Fibroblast of lung (primary cell): ENCODE results near the gene TECPR2. TPM values are rescaled to one million over a fixed set of nuclear protein-coding genes. Genes with fewer than 3 reads are reported as not detected.

Source experiments
- DNase-seq, 2 donors: peaks; one replicate each; pipeline versions ENCODE4 v3.0.0 to v3.0.0-alpha.2; 2010; ENCODE audit warnings: low read depth in 2 of 2
- H2AFZ ChIP-seq: 2 replicates; pipeline ENCODE4 v1.5.1; 2012; ENCODE audit warnings: low read length, control low read depth, inconsistent platforms
- H3K27ac ChIP-seq: 2 replicates; pipeline ENCODE4 v1.5.1; 2011; ENCODE audit warnings: low read length, control low read depth; ENCODE audit not compliant: insufficient read depth
- H3K27me3 ChIP-seq: 2 replicates; pipeline ENCODE4 v1.5.1; 2011; ENCODE audit warnings: mild to moderate bottlenecking, low read length; ENCODE audit not compliant: control insufficient read depth, insufficient read depth
- H3K36me3 ChIP-seq: 2 replicates; pipeline ENCODE4 v1.5.1; 2011; ENCODE audit warnings: low read length; ENCODE audit not compliant: control insufficient read depth, insufficient read depth
- H3K4me1 ChIP-seq: 2 replicates; pipeline ENCODE4 v1.5.1; 2011; ENCODE audit warnings: low read length; ENCODE audit not compliant: control insufficient read depth, insufficient read depth; ENCODE audit errors: extremely low read depth
- H3K4me2 ChIP-seq: 2 replicates; pipeline ENCODE4 v1.5.1; 2011; ENCODE audit warnings: low read length, control low read depth; ENCODE audit not compliant: insufficient read depth; ENCODE audit errors: extremely low read depth
- H3K4me3 ChIP-seq, 4 experiments: fragments of 200-600 bp in 1 of 4; sonication (generic) in 1 of 4; replicated peaks in 1 of 4; 2 replicates each; pipeline ENCODE4 v1.5.1; 2011 to 2016; ENCODE audit warnings: low read length in 4 of 4, low read depth in 3 of 4, mild to moderate bottlenecking in 3 of 4, control low read depth in 2 of 4, inconsistent platforms in 1 of 4, mixed read lengths in 1 of 4; ENCODE audit not compliant: insufficient read depth in 1 of 4; ENCODE audit errors: control extremely low read depth in 1 of 4
- H3K79me2 ChIP-seq: 2 replicates; pipeline ENCODE4 v1.5.1; 2012; ENCODE audit warnings: mild to moderate bottlenecking, low read length, inconsistent platforms; ENCODE audit not compliant: control insufficient read depth, insufficient read depth
- H3K9ac ChIP-seq: 2 replicates; pipeline ENCODE4 v1.5.1; 2011; ENCODE audit warnings: mild to moderate bottlenecking, low read length, control low read depth; ENCODE audit not compliant: insufficient read depth
- H3K9me3 ChIP-seq: 2 replicates; pipeline ENCODE4 v1.5.1; 2012; ENCODE audit warnings: low read depth, low read length; ENCODE audit not compliant: control insufficient read depth, insufficient read depth
- H4K20me1 ChIP-seq: 2 replicates; pipeline ENCODE4 v1.5.1; 2011; ENCODE audit warnings: low read length; ENCODE audit not compliant: control insufficient read depth, insufficient read depth; ENCODE audit errors: extremely low read depth
- CTCF ChIP-seq, 2 donors: IDR thresholded peaks in 1 of 2; conservative IDR thresholded peaks in 1 of 2; 1 replicate in 1 of 2; 2 replicates in 1 of 2; pipeline ENCODE4 v1.5.1; 2011 to 2012; ENCODE audit warnings: low read length in 2 of 2, control low read depth in 1 of 2, inconsistent platforms in 1 of 2, low read depth in 1 of 2, mild to moderate bottlenecking in 1 of 2
- EZH2 ChIP-seq: IDR thresholded peaks from 2 replicates; pipeline ENCODE4 v1.5.1; 2012; ENCODE audit warnings: low read length, control low read depth, mild to moderate bottlenecking; ENCODE audit errors: missing control alignments
- polyA plus RNA-seq, 2 donors: library from polyadenylated mRNA; depleted of rRNA in 1 of 2; stranded (reverse) in 1 of 2; unstranded in 1 of 2; fragments of >200 nt; gene quantifications; 2 replicates each; pipeline ENCODE4 v1.2.1, GENCODE V29; 2011 to 2012; ENCODE audit warnings: missing spikeins in 1 of 2
- total RNA-seq: library from RNA; depleted of rRNA; stranded (reverse); fragments of >200 nt; gene quantifications from 2 replicates; pipeline ENCODE4 v1.2.1, GENCODE V29; 2014

The TECPR2 gene
- total and polyA plus RNA-seq, 2 donors (not counting 1 experiment from before 2014, with no cell fraction given), result 9.2 to 17.8 TPM

DNA sequence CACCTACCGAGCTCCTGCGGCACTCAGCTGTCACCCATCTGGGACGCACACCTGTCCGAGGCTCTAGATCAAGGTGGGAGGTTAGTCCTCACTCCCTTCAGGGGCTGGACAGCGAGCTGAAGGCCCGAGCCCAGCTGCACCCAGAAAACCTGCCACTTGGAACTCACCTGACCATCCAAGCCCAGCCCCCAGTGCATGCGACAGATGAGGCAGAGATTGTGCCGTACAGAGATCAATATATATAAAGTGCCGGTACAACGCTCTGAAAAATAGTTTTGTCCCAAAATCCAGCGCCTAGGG lies 143.8 kb downstream of the TECPR2 start:
- Histone ChIP-seq H3K27ac (no peak overlapping the region), H3K36me3 (peaks cover 12% of the 10 kb centered on the region), H3K4me1 (peaks cover 4% of the 10 kb centered on the region), H3K4me2 (no peak overlapping the region), H3K4me3 (no peak overlapping the region), H3K27me3 (no peaks in the 10 kb centered on the region), H4K20me1 (no peaks in the 10 kb centered on the region), H3K79me2 (no peaks in the 10 kb centered on the region), H3K9me3 (no peaks in the 10 kb centered on the region), H3K9ac (no peak overlapping the region), H2AFZ (no peak overlapping the region)
- DNase-seq, result no peak
- TF ChIP-seq EZH2 (no peak), CTCF (conservative IDR thresholded peaks at IDR 0.05 in 1 of 2, IDR thresholded peaks at IDR 0.05 in 1 of 2; ENCODE audit: low read depth in 1 of 2, low read length in 2 of 2) (no peak)

DNA sequence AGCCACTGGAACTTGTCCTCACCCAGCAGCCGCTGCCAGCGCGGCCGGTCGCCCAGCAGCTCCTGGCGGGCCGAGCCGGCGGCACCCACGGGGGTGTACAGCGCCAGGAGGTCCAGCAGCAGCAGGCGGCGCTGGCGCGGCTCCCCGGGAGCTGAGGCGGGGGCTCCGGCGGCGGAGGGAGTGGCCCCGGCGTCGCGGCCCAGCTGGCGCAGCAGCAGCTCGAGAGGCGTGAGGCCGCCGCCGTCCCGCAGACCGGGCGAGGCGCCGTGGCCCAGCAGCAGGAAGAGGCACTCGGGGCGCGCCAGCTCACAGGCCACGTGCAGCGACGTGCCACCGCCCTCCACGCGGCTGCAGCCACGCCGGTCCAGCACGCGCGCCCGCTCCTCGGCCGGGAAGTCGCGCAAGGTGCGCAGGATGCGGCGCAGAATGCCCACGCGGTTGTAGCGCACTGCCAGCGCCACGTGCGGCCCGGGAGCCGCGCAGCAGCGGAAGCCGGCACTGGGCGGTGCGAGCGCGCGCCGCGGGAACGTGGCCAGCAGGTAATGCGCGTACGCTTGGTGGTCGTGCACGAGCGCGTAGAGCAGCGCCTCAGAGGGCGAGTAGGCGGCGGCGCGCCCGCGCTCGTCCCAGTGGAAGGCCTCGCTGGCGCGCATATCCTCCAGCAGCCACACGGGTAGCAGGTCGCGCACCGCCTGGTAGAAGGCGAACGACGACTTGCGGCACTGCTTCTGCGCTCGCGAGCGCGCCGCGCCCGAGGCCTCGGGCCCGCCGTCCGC lies 144.5 kb downstream of the TECPR2 start:
- Histone ChIP-seq H3K9ac (no peak overlapping the region), H4K20me1 (no peaks in the 10 kb centered on the region), H3K4me3 (no peak overlapping the region), H3K4me2 (no peak overlapping the region), H3K79me2 (no peaks in the 10 kb centered on the region), H3K9me3 (no peaks in the 10 kb centered on the region), H3K4me1 (peaks cover 4% of the 10 kb centered on the region), H3K27ac (no peak overlapping the region), H2AFZ (no peak overlapping the region), H3K27me3 (no peaks in the 10 kb centered on the region), H3K36me3 (peaks cover 12% of the 10 kb centered on the region)
- TF ChIP-seq CTCF (conservative IDR thresholded peaks at IDR 0.05 in 1 of 2, IDR thresholded peaks at IDR 0.05 in 1 of 2; ENCODE audit: low read depth in 1 of 2, low read length in 2 of 2) (no peak), EZH2 (no peak)
- DNase-seq, result no peak

DNA sequence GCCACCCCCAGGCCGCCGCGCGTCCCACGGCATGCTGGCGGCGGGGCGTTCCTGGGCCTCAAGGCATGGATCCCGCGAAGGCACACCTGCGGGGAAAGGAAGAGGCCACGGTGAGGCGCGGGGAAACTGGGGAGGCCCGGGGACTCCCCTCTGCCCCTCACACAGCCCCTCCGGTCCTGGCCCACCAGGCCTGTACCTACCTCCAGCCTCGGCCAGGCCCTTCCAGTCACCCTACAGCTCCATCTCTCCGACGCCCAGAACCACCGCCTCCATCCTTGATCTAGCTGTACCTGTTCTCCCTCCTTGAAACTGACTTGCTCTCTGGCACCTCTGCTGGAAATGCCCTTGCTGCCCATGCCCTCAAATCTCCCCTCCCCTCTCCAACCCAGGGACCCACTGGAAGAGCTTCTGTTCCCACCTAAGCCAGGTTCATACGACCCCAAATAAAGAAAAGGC lies 145.1 kb downstream of the TECPR2 start:
- Histone ChIP-seq H3K9me3 (no peaks in the 10 kb centered on the region), H2AFZ (no peak overlapping the region), H3K79me2 (no peaks in the 10 kb centered on the region), H3K36me3 (peaks cover 12% of the 10 kb centered on the region), H3K4me3 (no peak overlapping the region), H4K20me1 (no peaks in the 10 kb centered on the region), H3K4me2 (peak overlapping the region; percentile 32), H3K9ac (no peak overlapping the region), H3K27me3 (no peaks in the 10 kb centered on the region), H3K4me1 (peaks cover 4% of the 10 kb centered on the region), H3K27ac (no peak overlapping the region)
- no peak for DNase-seq
- no peak for TF ChIP-seq EZH2
- no peak for TF ChIP-seq CTCF (conservative IDR thresholded peaks at IDR 0.05 in 1 of 2, IDR thresholded peaks at IDR 0.05 in 1 of 2; ENCODE audit: low read depth in 1 of 2, low read length in 2 of 2)
